Measurements from ENCODE around the gene PPP2R5E. TPM values are rescaled to one million over a fixed set of nuclear protein-coding genes. Genes with fewer than 3 reads are reported as not detected.

PPP2R5E gene
- total and polyA plus RNA-seq, 5 experiments from 2014 or later = 32.3 to 39.5 (median 33.3) TPM

GRCh38 chr14:63436286-63437098, 106.7 kb downstream of the PPP2R5E start:
- Mint-ChIP-seq H3K27ac (peak overlapping the region in 6 of 10 donors; percentile 25 to 71 (median 44)), H3K4me3 (no peak overlapping the region), H3K36me3 (peaks cover 0 to 23% (median 6%) of the 10 kb centered on the region in 3 donors), H3K4me1 (peaks cover 44 to 82% (median 68%) of the 10 kb centered on the region in 4 donors), H3K27me3 (no peaks in the 10 kb centered on the region), H3K9me3 (no peaks in the 10 kb centered on the region)
- no peak for DNase-seq
- ATAC-seq = no peak
- POLR2A ChIA-PET = no interaction called here

- no peaks in the 10 kb centered on the region for H3K27me3 Mint-ChIP-seq
- H3K27ac Mint-ChIP-seq = peak overlapping the region in 6 of 10 donors; percentile 2 to 60 (median 29)
- H3K4me3 Mint-ChIP-seq = peak overlapping the region in 4 of 10 donors; percentile 21 to 46 (median 34)
- H3K9me3 Mint-ChIP-seq = no peaks in the 10 kb centered on the region
- peaks cover 44 to 79% (median 66%) of the 10 kb centered on the region in 4 donors for H3K4me1 Mint-ChIP-seq
- POLR2A ChIA-PET = no interaction called here
- ATAC-seq = no peak
- DNase-seq = no peak
- H3K36me3 Mint-ChIP-seq = peaks cover 0 to 17% (median 0%) of the 10 kb centered on the region in 3 donors
Measured at GRCh38 chr14:63435838-63436237, 107.3 kb downstream of the PPP2R5E start.

- Mint-ChIP-seq H3K9me3 (no peaks in the 10 kb centered on the region), H3K4me1 (peaks cover 44 to 77% (median 64%) of the 10 kb centered on the region in 4 donors), H3K27me3 (no peaks in the 10 kb centered on the region), H3K27ac (peak overlapping the region in 5 of 10 donors; percentile 3 to 60 (median 30)), H3K36me3 (peaks cover 0 to 13% (median 0%) of the 10 kb centered on the region in 3 donors), H3K4me3 (peak overlapping the region in 5 of 10 donors; percentile 3 to 46 (median 27))
- no peak for ATAC-seq
- POLR2A ChIA-PET = no interaction called here
- no peak for DNase-seq
Measured at GRCh38 chr14:63435204-63435603, 108.0 kb downstream of the PPP2R5E start.

- no peaks in the 10 kb centered on the region for H3K9me3 Mint-ChIP-seq
- DNase-seq = no peak
- peaks cover 0 to 11% (median 0%) of the 10 kb centered on the region in 3 donors for H3K36me3 Mint-ChIP-seq
- H3K4me3 Mint-ChIP-seq = no peak overlapping the region
- H3K27ac Mint-ChIP-seq = no peak overlapping the region
- ATAC-seq = no peak
- peaks cover 36 to 61% (median 53%) of the 10 kb centered on the region in 4 donors for H3K4me1 Mint-ChIP-seq
- POLR2A ChIA-PET = no interaction called here
- no peaks in the 10 kb centered on the region for H3K27me3 Mint-ChIP-seq
Measured at GRCh38 chr14:63432888-63433552, 110.2 kb downstream of the PPP2R5E start.

- H3K4me1 Mint-ChIP-seq = peaks cover 31 to 58% (median 50%) of the 10 kb centered on the region in 4 donors
- no peaks in the 10 kb centered on the region for H3K9me3 Mint-ChIP-seq
- H3K27me3 Mint-ChIP-seq = no peaks in the 10 kb centered on the region
- H3K36me3 Mint-ChIP-seq = peaks cover 0 to 11% (median 0%) of the 10 kb centered on the region in 3 donors
- no peak overlapping the region for H3K27ac Mint-ChIP-seq
- no peak overlapping the region for H3K4me3 Mint-ChIP-seq
- DNase-seq (no peak), ATAC-seq (no peak)
- POLR2A ChIA-PET = no interaction called here
Measured at GRCh38 chr14:63432228-63432627, 110.9 kb downstream of the PPP2R5E start.

GRCh38 chr14:63431466-63431865, 111.7 kb downstream of the PPP2R5E start:
- no peaks in the 10 kb centered on the region for H3K9me3 Mint-ChIP-seq
- ATAC-seq (no peak), DNase-seq (no peak)
- no peak overlapping the region for H3K4me3 Mint-ChIP-seq
- no peaks in the 10 kb centered on the region for H3K27me3 Mint-ChIP-seq
- peaks cover 29 to 50% (median 43%) of the 10 kb centered on the region in 4 donors for H3K4me1 Mint-ChIP-seq
- peak overlapping the region in 1 of 10 donors; percentile 32 for H3K27ac Mint-ChIP-seq
- H3K36me3 Mint-ChIP-seq = peaks cover 0 to 11% (median 0%) of the 10 kb centered on the region in 3 donors
- POLR2A ChIA-PET = no interaction called here

- Mint-ChIP-seq H3K4me3 (no peak overlapping the region), H3K9me3 (no peaks in the 10 kb centered on the region), H3K27ac (no peak overlapping the region), H3K4me1 (peaks cover 17 to 37% (median 22%) of the 10 kb centered on the region in 4 donors), H3K27me3 (no peaks in the 10 kb centered on the region), H3K36me3 (peaks cover 0 to 10% (median 0%) of the 10 kb centered on the region in 3 donors)
- POLR2A ChIA-PET = no interaction called here
- no peak for DNase-seq
- no peak for ATAC-seq
Measured at GRCh38 chr14:63428486-63428885, 114.7 kb downstream of the PPP2R5E start.

- ATAC-seq (no peak), DNase-seq (no peak)
- POLR2A ChIA-PET = no interaction called here
- no peak overlapping the region for H3K27ac Mint-ChIP-seq
- peaks cover 6 to 29% (median 15%) of the 10 kb centered on the region in 4 donors for H3K4me1 Mint-ChIP-seq
- peaks cover 0 to 11% (median 4%) of the 10 kb centered on the region in 3 donors for H3K36me3 Mint-ChIP-seq
- H3K27me3 Mint-ChIP-seq = no peaks in the 10 kb centered on the region
- no peak overlapping the region for H3K4me3 Mint-ChIP-seq
- H3K9me3 Mint-ChIP-seq = no peaks in the 10 kb centered on the region
Measured at GRCh38 chr14:63426838-63427352, 116.3 kb downstream of the PPP2R5E start.

GRCh38 chr14:63423889-63424288, 119.3 kb downstream of the PPP2R5E start:
- ATAC-seq = no peak
- Mint-ChIP-seq H3K27me3 (no peaks in the 10 kb centered on the region), H3K4me3 (no peak overlapping the region), H3K4me1 (peaks cover 6 to 25% (median 13%) of the 10 kb centered on the region in 4 donors), H3K9me3 (no peaks in the 10 kb centered on the region), H3K27ac (no peak overlapping the region), H3K36me3 (peaks cover 0 to 38% (median 28%) of the 10 kb centered on the region in 3 donors)
- POLR2A ChIA-PET = no interaction called here
- DNase-seq = no peak

- no peak for ATAC-seq
- H3K4me1 Mint-ChIP-seq = peaks cover 6 to 25% (median 12%) of the 10 kb centered on the region in 4 donors
- POLR2A ChIA-PET = no interaction called here
Measured at GRCh38 chr14:63423381-63423780, 119.8 kb downstream of the PPP2R5E start.

GRCh38 chr14:63421919-63422318, 121.3 kb downstream of the PPP2R5E start:
- H3K36me3 Mint-ChIP-seq = peaks cover 0 to 48% (median 28%) of the 10 kb centered on the region in 3 donors
- H3K27me3 Mint-ChIP-seq = no peaks in the 10 kb centered on the region
- peaks cover 0 to 18% (median 7%) of the 10 kb centered on the region in 4 donors for H3K4me1 Mint-ChIP-seq
- H3K27ac Mint-ChIP-seq = no peak overlapping the region
- ATAC-seq (no peak), DNase-seq (no peak)
- no peaks in the 10 kb centered on the region for H3K9me3 Mint-ChIP-seq
- no peak overlapping the region for H3K4me3 Mint-ChIP-seq
- POLR2A ChIA-PET = no interaction called here

More at GRCh38 chr14:63423381-63423780, 119.8 kb downstream of the PPP2R5E start:
- Mint-ChIP-seq H3K27me3 (no peaks in the 10 kb centered on the region), H3K9me3 (no peaks in the 10 kb centered on the region), H3K36me3 (peaks cover 0 to 41% (median 28%) of the 10 kb centered on the region in 3 donors), H3K27ac (no peak overlapping the region), H3K4me3 (no peak overlapping the region)
- no peak for DNase-seq

- H3K27me3 Mint-ChIP-seq = no peaks in the 10 kb centered on the region
- H3K4me3 Mint-ChIP-seq = no peak overlapping the region
- H3K27ac Mint-ChIP-seq = no peak overlapping the region
- POLR2A ChIA-PET = no interaction called here
- H3K9me3 Mint-ChIP-seq = no peaks in the 10 kb centered on the region
- H3K36me3 Mint-ChIP-seq = peaks cover 0 to 49% (median 28%) of the 10 kb centered on the region in 3 donors
- peaks cover 0 to 16% (median 7%) of the 10 kb centered on the region in 4 donors for H3K4me1 Mint-ChIP-seq
- no peak for ATAC-seq
- no peak for DNase-seq
Measured at GRCh38 chr14:63421226-63421625, 122.0 kb downstream of the PPP2R5E start.

GRCh38 chr14:63418020-63418419, 125.2 kb downstream of the PPP2R5E start:
- Mint-ChIP-seq H3K36me3 (peaks cover 0 to 61% (median 38%) of the 10 kb centered on the region in 3 donors), H3K4me1 (peaks cover 0 to 4% (median 1%) of the 10 kb centered on the region in 4 donors), H3K9me3 (no peaks in the 10 kb centered on the region), H3K4me3 (no peak overlapping the region), H3K27ac (no peak overlapping the region), H3K27me3 (no peaks in the 10 kb centered on the region)
- ATAC-seq (no peak), DNase-seq (no peak)
- POLR2A ChIA-PET = no interaction called here
